ENCODE data around the gene CDSN.

DNA sequence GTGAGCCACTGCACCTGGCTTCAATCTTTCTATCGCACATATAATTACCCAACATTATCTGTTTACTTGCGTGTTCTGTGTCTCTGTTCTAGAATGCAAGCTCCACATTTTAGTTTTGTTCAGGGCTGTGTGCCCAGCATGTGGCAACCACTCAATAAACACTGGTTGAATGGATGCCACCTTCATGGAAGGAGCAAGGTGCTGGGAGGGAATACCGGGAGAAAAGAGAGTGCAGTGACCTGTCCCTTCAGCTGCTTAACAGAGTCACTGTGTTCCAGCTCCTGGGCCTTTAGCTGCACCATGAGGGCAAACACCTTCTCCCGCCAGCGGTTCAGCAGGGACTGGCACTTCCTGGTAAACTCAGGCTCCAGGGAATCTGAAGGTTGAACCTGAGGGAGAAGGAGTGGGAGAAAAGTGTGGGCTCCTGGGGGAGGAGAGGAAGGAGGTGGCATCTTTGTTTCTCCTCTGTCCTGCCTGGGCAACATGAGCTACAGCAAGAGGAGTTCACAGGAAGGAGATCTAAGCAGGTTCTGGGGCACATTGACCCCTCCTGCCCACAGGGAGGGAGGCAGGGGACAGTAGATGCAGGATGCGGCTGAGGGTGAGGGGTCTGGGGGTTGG, 29.7 kb upstream of the CDSN start:
- TF ChIP-seq, protein P1, sequence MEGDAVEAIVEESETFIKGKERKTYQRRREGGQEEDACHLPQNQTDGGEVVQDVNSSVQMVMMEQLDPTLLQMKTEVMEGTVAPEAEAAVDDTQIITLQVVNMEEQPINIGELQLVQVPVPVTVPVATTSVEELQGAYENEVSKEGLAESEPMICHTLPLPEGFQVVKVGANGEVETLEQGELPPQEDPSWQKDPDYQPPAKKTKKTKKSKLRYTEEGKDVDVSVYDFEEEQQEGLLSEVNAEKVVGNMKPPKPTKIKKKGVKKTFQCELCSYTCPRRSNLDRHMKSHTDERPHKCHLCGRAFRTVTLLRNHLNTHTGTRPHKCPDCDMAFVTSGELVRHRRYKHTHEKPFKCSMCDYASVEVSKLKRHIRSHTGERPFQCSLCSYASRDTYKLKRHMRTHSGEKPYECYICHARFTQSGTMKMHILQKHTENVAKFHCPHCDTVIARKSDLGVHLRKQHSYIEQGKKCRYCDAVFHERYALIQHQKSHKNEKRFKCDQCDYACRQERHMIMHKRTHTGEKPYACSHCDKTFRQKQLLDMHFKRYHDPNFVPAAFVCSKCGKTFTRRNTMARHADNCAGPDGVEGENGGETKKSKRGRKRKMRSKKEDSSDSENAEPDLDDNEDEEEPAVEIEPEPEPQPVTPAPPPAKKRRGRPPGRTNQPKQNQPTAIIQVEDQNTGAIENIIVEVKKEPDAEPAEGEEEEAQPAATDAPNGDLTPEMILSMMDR (IDR thresholded peaks at IDR 0.05), result no peak
- TF ChIP-seq POLR2A (IDR thresholded peaks at IDR 0.05), result no peak
